HepG2 (cell line): ENCODE measurements around the gene STK24. TPM values are rescaled to one million over a fixed set of nuclear protein-coding genes. Genes with fewer than 3 reads are reported as not detected.

Experiments used
- ATAC-seq: fragments of 200-7000 bp; cut with Tn5 transposase; 3 replicates; pipeline ENCODE4 v1.9.1; 2020; ENCODE audit warnings: mild to moderate bottlenecking, moderate library complexity
- BruUV-seq: library from RNA; stranded (reverse); fragments of 400-500 nt; replicated peaks from 2 replicates; lab custom pipeline; 2021; lab: Mats Ljungman, UMichigan
- CTCF ChIA-PET: fragments of 300-600 bp; formaldehyde crosslinking; extraction: SDS; loops from one replicate; lab custom pipeline; 2021; ENCODE audit warnings: low total read pairs, inconsistent platforms, low intra/inter-chr PET ratio; lab: Yijun Ruan, JAX
- POLR2A ChIA-PET: fragments of 350-600 bp; sonication (Branson Sonifier 250); formaldehyde crosslinking; loops from one replicate; lab custom pipeline; 2020; ENCODE audit warnings: antibody characterized with exemption, inconsistent platforms; lab: Yijun Ruan, JAX
- DNase-seq: peaks from one replicate; pipeline ENCODE4 v3.0.0-alpha.2; 2015; ENCODE audit warnings: low spot score
- FAIRE-seq: peaks from 3 replicates; lab custom pipeline; 2011; peaks lifted over from hg19 to GRCh38; lab: Jason Lieb, UNC
- H2AFZ ChIP-seq: one replicate; pipeline ENCODE4 v1.6.1; 2011; ENCODE audit warnings: low read length, inconsistent platforms
- H3K27ac ChIP-seq: fragments of 300-600 bp; 3 replicates; pipeline ENCODE4 v1.8.0; 2011; ENCODE audit warnings: mixed run types, mild to moderate bottlenecking, mixed read lengths, low read length, inconsistent platforms; ENCODE audit not compliant: insufficient read depth; ENCODE audit errors: extremely low read length
- H3K27me3 ChIP-seq, 2 experiments: fragments of 200-600 bp in 1 of 2; 2 replicates in 1 of 2; 3 replicates in 1 of 2; pipeline versions ENCODE4 v1.6.0 to v1.8.0; 2011; ENCODE audit warnings: low read length in 2 of 2, mild to moderate bottlenecking in 2 of 2, moderate library complexity in 2 of 2, inconsistent platforms in 1 of 2; ENCODE audit not compliant: insufficient read depth in 2 of 2, control insufficient read depth in 1 of 2
- H3K36me3 ChIP-seq, 2 experiments: fragments of 200-600 bp in 1 of 2; replicated peaks in 1 of 2; 2 replicates in 1 of 2; 3 replicates in 1 of 2; pipeline versions ENCODE4 v1.5.1 to v1.8.0; 2011; ENCODE audit warnings: low read length in 2 of 2, inconsistent platforms in 1 of 2; ENCODE audit not compliant: insufficient read depth in 2 of 2, control insufficient read depth in 1 of 2
- H3K4me1 ChIP-seq: 2 replicates; pipeline ENCODE4 v1.5.1; 2012; ENCODE audit warnings: low read length, inconsistent platforms; ENCODE audit not compliant: insufficient read depth
- H3K4me2 ChIP-seq: 2 replicates; pipeline ENCODE4 v1.6.0; 2011; ENCODE audit warnings: low read depth, low read length, inconsistent platforms
- H3K4me3 ChIP-seq, 3 experiments: fragments of 200-600 bp in 1 of 3; sonication (generic), shearing (Covaris generic) in 1 of 3; replicated peaks in 1 of 3; 2 replicates each; pipeline ENCODE4 v1.5.1; 2011 to 2016; ENCODE audit warnings: low read length in 3 of 3, inconsistent platforms in 2 of 3, low read depth in 2 of 3, mild to moderate bottlenecking in 2 of 3, control low read depth in 1 of 3, mixed read lengths in 1 of 3; ENCODE audit not compliant: insufficient read depth in 1 of 3
- H3K79me2 ChIP-seq: one replicate; pipeline ENCODE4 v1.6.1; 2011; ENCODE audit warnings: low read length, inconsistent platforms; ENCODE audit not compliant: insufficient read depth
- H3K9ac ChIP-seq: 2 replicates; pipeline ENCODE4 v1.6.0; 2011; ENCODE audit warnings: mild to moderate bottlenecking, low read depth, low read length, inconsistent platforms; ENCODE audit not compliant: insufficient read depth
- H3K9me3 ChIP-seq: 2 replicates; pipeline ENCODE4 v1.5.1; 2012; ENCODE audit warnings: mild to moderate bottlenecking, low read length
- H4K20me1 ChIP-seq: 2 replicates; pipeline ENCODE4 v1.6.0; 2011; ENCODE audit warnings: inconsistent platforms, mild to moderate bottlenecking, low read length, moderate library complexity; ENCODE audit not compliant: insufficient read depth
- CBX2 ChIP-seq, 2 experiments: fragments of 200-600 bp in 1 of 2; sonication (generic); formaldehyde crosslinking in 1 of 2; IDR thresholded peaks; 2 replicates each; pipeline versions ENCODE4 v1.7.0 to v1.8.1; 2018 to 2022; ENCODE audit warnings: low read depth in 2 of 2, low read length in 1 of 2, mild to moderate bottlenecking in 1 of 2, missing genetic modification reagents in 1 of 2
- KLF16 ChIP-seq, 2 experiments: sonication (generic) in 1 of 2; formaldehyde crosslinking in 1 of 2; IDR thresholded peaks; 2 replicates each; pipeline versions ENCODE4 v1.6.1 to v1.8.0; 2016 to 2023; ENCODE audit warnings: missing genetic modification reagents in 2 of 2, missing compliant biosample characterization in 1 of 2
- RARA ChIP-seq: IDR thresholded peaks from 2 replicates; pipeline ENCODE4 v1.6.1; 2016; ENCODE audit warnings: missing genetic modification reagents, missing compliant biosample characterization
- ZBTB42 ChIP-seq: sonication (generic); formaldehyde crosslinking; IDR thresholded peaks from 2 replicates; pipeline ENCODE4 v1.5.0; 2020; ENCODE audit warnings: mild to moderate bottlenecking, missing genetic modification reagents
- ZMYM4 ChIP-seq: sonication (generic); formaldehyde crosslinking; IDR thresholded peaks from 2 replicates; pipeline ENCODE4 v1.8.1; 2023; ENCODE audit warnings: mild to moderate bottlenecking, missing genetic modification reagents
- ZNF343 ChIP-seq: sonication (generic); formaldehyde crosslinking; IDR thresholded peaks from 2 replicates; pipeline ENCODE4 v1.4.0; 2020; ENCODE audit warnings: mild to moderate bottlenecking, missing genetic modification reagents
- ZNF549 ChIP-seq: sonication (generic); formaldehyde crosslinking; IDR thresholded peaks from 2 replicates; pipeline ENCODE4 v1.5.0; 2020; ENCODE audit warnings: missing genetic modification reagents
- WGBS: methylation state at CpG from one replicate; pipeline ENCODE4 v1.1.6; 2017; ENCODE audit warnings: low lambda C conversion rate; 5-methylcytosine and 5-hydroxymethylcytosine counted together
- in situ Hi-C: cut with HindIII; loops from 2 replicates; pipeline ENCODE4 v1.10.0; 2017; ENCODE audit warnings: low pct_unique_long_range_greater_than_20kb; ENCODE audit not compliant: extremely low pct_ligation_motif_present
- intact Hi-C: fragments of 100-400 bp; cut with micrococcal nuclease; formaldehyde crosslinking; loops from one replicate; pipeline ENCODE4 v1.10.0; 2022; ENCODE audit not compliant: unreplicated experiment
- polyA plus RNA-seq, 8 experiments: library from polyadenylated mRNA; depleted of rRNA in 3 of 8; stranded (reverse) in 7 of 8; unstranded in 1 of 8; fragments of >200 nt; fragmentation: Illumina TruSeq in 4 of 8; extraction: Trizol in 4 of 8; gene quantifications; 2 replicates each; pipeline versions ENCODE4 v1.2.1 to v1.2.3, GENCODE V29; 2011 to 2016; ENCODE audit warnings: low read depth in 4 of 8, missing spikeins in 1 of 8, mixed read lengths in 1 of 8; ENCODE audit not compliant: insufficient read depth in 1 of 8
- total RNA-seq, 5 experiments: library from RNA; depleted of rRNA; stranded (reverse); fragments of >200 nt; fragmentation: Illumina TruSeq; extraction: Trizol; gene quantifications; 2 replicates each; pipeline ENCODE4 v1.2.3, GENCODE V29; 2016; ENCODE audit warnings: low read depth in 1 of 5
- TF ChIP-seq, protein P1 (sequence below): fragments of 450-650 bp; IDR thresholded peaks from 2 replicates; pipeline ENCODE4 v1.6.1; 2017; ENCODE audit warnings: mild to moderate bottlenecking
- TF ChIP-seq, protein P2 (sequence below): sonication (generic); formaldehyde crosslinking; IDR thresholded peaks from 2 replicates; pipeline ENCODE4 v1.4.0; 2020; ENCODE audit warnings: missing genetic modification reagents, borderline replicate concordance
- TF ChIP-seq, protein P3 (sequence below): sonication (generic); formaldehyde crosslinking; IDR thresholded peaks from 2 replicates; pipeline ENCODE4 v1.5.1; 2020; ENCODE audit warnings: missing genetic modification reagents, mild to moderate bottlenecking, borderline replicate concordance
- TF ChIP-seq, protein P4 (sequence below): sonication (generic); formaldehyde crosslinking; IDR thresholded peaks from 2 replicates; pipeline ENCODE4 v1.8.0; 2022; ENCODE audit warnings: missing genetic modification reagents, mild to moderate bottlenecking, moderate library complexity, borderline replicate concordance
- TF ChIP-seq, protein P5 (sequence below): sonication (generic); formaldehyde crosslinking; IDR thresholded peaks from 2 replicates; pipeline ENCODE4 v1.8.0; 2022; ENCODE audit warnings: low read depth, missing genetic modification reagents

The STK24 gene
- total and polyA plus RNA-seq, 2 of the 13 experiments (the other 11 are each of a cell fraction or from before 2014, with no cell fraction given): 51.3 to 73.0 TPM

DNA sequence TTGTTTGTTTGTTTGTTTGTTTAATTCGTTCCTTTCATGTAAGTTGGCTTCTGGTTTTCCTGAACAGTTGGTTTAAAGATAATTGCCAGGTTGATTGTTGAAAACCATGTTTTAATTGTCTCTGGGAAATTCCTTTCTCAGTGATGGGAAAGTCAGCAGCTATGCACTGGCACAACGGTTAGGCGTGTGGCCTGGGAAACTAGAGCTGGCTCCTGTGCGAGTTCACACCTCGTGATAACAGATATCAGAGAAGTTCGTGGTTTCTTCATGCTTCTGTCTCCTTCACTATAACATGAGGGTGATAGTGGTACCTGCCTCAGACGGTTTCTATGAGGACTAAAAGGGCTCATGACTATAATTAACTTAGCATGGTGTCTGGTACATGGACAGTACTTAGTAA is 153.5 kb downstream of the STK24 start:
- ChIA-PET CTCF (no interaction called here), POLR2A (no interaction called here)
- Histone ChIP-seq H4K20me1 (peaks cover 5% of the 10 kb centered on the region), H3K4me3 (no peak overlapping the region), H3K27me3 (no peaks in the 10 kb centered on the region), H3K27ac (no peak overlapping the region), H2AFZ (no peak overlapping the region), H3K36me3 (peaks cover 42 to 92% of the 10 kb centered on the region in 2 experiments), H3K79me2 (no peaks in the 10 kb centered on the region), H3K9me3 (no peaks in the 10 kb centered on the region), H3K4me2 (no peak overlapping the region), H3K9ac (no peak overlapping the region), H3K4me1 (no peaks in the 10 kb centered on the region)
- no peak for DNase-seq
- FAIRE-seq: no peak
- in situ Hi-C loops: no loop called here
- ATAC-seq: no peak
- WGBS: 97% methylated on average over 7 of the region's 7 CpGs
- intact Hi-C loops: no loop called here
- no TSS peak for BruUV-seq
- TF ChIP-seq KLF16 (CRISPR knock-in tag; IDR thresholded peaks at IDR 0.05): no peak
- TF ChIP-seq, protein P1, sequence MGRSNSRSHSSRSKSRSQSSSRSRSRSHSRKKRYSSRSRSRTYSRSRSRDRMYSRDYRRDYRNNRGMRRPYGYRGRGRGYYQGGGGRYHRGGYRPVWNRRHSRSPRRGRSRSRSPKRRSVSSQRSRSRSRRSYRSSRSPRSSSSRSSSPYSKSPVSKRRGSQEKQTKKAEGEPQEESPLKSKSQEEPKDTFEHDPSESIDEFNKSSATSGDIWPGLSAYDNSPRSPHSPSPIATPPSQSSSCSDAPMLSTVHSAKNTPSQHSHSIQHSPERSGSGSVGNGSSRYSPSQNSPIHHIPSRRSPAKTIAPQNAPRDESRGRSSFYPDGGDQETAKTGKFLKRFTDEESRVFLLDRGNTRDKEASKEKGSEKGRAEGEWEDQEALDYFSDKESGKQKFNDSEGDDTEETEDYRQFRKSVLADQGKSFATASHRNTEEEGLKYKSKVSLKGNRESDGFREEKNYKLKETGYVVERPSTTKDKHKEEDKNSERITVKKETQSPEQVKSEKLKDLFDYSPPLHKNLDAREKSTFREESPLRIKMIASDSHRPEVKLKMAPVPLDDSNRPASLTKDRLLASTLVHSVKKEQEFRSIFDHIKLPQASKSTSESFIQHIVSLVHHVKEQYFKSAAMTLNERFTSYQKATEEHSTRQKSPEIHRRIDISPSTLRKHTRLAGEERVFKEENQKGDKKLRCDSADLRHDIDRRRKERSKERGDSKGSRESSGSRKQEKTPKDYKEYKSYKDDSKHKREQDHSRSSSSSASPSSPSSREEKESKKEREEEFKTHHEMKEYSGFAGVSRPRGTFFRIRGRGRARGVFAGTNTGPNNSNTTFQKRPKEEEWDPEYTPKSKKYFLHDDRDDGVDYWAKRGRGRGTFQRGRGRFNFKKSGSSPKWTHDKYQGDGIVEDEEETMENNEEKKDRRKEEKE: no peak
- TF ChIP-seq ZNF343 (CRISPR knock-in tag): no peak
- no peak for TF ChIP-seq ZNF549
- TF ChIP-seq, protein P2, sequence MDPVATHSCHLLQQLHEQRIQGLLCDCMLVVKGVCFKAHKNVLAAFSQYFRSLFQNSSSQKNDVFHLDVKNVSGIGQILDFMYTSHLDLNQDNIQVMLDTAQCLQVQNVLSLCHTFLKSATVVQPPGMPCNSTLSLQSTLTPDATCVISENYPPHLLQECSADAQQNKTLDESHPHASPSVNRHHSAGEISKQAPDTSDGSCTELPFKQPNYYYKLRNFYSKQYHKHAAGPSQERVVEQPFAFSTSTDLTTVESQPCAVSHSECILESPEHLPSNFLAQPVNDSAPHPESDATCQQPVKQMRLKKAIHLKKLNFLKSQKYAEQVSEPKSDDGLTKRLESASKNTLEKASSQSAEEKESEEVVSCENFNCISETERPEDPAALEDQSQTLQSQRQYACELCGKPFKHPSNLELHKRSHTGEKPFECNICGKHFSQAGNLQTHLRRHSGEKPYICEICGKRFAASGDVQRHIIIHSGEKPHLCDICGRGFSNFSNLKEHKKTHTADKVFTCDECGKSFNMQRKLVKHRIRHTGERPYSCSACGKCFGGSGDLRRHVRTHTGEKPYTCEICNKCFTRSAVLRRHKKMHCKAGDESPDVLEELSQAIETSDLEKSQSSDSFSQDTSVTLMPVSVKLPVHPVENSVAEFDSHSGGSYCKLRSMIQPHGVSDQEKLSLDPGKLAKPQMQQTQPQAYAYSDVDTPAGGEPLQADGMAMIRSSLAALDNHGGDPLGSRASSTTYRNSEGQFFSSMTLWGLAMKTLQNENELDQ (CRISPR knock-in tag): no peak
- no peak for TF ChIP-seq ZBTB42 (CRISPR knock-in tag)
- TF ChIP-seq, protein P3, sequence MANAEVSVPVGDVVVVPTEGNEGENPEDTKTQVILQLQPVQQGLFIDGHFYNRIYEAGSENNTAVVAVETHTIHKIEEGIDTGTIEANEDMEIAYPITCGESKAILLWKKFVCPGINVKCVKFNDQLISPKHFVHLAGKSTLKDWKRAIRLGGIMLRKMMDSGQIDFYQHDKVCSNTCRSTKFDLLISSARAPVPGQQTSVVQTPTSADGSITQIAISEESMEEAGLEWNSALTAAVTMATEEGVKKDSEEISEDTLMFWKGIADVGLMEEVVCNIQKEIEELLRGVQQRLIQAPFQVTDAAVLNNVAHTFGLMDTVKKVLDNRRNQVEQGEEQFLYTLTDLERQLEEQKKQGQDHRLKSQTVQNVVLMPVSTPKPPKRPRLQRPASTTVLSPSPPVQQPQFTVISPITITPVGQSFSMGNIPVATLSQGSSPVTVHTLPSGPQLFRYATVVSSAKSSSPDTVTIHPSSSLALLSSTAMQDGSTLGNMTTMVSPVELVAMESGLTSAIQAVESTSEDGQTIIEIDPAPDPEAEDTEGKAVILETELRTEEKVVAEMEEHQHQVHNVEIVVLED (CRISPR knock-in tag): no peak
- TF ChIP-seq CBX2 (IDR thresholded peaks at IDR 0.05; ENCODE audit: low read depth, low read length): no peak
- no peak for TF ChIP-seq CBX2 (CRISPR knock-in tag; IDR thresholded peaks at IDR 0.05; ENCODE audit: low read depth)
- TF ChIP-seq, protein P4, sequence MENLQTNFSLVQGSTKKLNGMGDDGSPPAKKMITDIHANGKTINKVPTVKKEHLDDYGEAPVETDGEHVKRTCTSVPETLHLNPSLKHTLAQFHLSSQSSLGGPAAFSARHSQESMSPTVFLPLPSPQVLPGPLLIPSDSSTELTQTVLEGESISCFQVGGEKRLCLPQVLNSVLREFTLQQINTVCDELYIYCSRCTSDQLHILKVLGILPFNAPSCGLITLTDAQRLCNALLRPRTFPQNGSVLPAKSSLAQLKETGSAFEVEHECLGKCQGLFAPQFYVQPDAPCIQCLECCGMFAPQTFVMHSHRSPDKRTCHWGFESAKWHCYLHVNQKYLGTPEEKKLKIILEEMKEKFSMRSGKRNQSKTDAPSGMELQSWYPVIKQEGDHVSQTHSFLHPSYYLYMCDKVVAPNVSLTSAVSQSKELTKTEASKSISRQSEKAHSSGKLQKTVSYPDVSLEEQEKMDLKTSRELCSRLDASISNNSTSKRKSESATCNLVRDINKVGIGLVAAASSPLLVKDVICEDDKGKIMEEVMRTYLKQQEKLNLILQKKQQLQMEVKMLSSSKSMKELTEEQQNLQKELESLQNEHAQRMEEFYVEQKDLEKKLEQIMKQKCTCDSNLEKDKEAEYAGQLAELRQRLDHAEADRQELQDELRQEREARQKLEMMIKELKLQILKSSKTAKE (CRISPR knock-in tag): no peak
- no peak for TF ChIP-seq RARA (CRISPR knock-in tag)
- TF ChIP-seq, protein P5, sequence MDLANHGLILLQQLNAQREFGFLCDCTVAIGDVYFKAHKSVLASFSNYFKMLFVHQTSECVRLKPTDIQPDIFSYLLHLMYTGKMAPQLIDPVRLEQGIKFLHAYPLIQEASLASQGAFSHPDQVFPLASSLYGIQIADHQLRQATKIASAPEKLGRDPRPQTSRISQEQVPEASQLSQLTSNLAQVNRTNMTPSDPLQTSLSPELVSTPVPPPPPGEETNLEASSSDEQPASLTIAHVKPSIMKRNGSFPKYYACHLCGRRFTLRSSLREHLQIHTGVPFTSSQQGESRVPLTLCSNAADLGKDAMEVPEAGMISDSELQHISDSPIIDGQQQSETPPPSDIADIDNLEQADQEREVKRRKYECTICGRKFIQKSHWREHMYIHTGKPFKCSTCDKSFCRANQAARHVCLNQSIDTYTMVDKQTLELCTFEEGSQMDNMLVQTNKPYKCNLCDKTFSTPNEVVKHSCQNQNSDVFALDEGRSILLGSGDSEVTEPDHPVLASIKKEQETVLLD (CRISPR knock-in tag): no peak
- no peak for TF ChIP-seq ZMYM4
